NCI-H774 (cell line): ENCODE measurements around the gene OR8D1.

Source experiments
- DNase-seq: peaks from one replicate; lab custom pipeline; 2025; lab: John Stamatoyannopoulos, UW

OR8D1 gene

GRCh38 chr11:124313849-124314248 lies at the start of gene OR8D1:
Gene OR8D1, minus strand, starts transcription at chr11:124313949. Its CDS starts 3,183 bp downstream, at chr11:124310766.
- DNase-seq: no peak

DNA sequence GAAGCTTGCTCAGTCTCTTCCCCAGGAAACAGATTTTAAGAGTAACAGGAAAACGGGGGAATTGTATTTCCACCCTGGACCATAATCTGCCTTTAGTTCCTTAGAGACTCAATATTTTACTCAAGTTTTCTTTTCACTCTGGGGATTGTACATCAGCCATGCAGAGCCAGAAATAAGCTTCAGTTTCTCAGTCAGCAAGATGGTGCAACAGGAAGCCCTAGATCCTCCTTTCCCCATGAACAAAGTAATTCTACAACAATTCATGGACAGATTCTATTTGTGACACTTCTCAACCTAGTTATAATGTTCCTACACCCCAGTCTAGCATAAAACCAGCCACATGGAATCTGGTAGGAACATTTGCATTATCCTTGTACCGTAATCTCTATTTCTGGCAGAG lies 45.8 kb upstream of the OR8D1 start:
- DNase-seq: no peak

DNA sequence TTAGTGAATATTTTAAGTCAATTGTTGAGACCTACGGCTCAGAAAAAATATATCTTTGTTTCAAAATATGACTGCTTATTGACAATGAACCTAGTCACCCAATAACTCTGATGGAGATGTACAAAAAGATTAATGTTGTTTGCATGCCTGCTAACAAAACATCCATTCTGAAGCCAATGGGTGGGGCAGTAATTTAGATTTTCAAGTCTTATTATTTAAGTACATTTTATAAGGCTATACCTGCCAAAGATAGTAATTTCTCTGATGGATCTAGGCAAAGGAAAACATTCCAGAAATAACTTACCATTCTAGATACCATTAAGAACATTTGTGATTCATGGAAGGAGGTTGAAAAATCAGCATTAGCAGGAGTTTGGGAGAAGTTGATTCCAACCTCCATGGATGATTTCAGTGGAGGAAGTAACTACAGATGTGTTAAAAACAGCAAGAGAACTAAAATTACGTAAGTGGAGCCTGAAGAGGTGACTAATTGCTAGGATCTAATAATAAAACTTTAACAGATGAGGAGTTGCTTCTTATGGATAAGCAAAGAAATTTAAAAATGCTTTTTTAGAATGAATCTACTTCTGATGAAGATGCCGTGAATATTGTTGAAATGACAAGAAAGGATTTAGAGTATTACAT lies 32.7 kb upstream of the OR8D1 start:
- DNase-seq: no peak

DNA sequence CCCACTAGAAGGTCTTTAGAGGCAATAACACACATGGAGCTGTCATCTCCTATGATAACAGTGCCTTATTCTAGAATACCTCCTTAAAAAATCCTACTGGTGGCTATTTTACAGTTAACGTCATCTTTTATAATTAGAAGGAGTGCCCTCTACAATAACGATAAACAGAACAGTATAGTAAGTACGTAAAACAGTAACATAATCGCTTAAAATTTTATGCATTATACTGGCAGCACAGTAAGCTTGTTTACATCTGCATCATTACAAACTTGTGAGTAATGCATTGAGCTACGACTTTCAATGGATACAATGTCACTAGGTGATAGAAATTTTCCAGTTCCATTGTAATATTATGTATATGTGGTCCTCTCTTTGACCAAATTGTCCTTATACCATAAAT lies 30.6 kb upstream of the OR8D1 start:
- DNase-seq: no peak

- no peak for DNase-seq
These were observed 26.3 kb upstream of the OR8D1 start for GRCh38 chr11:124340142-124340447.

DNA sequence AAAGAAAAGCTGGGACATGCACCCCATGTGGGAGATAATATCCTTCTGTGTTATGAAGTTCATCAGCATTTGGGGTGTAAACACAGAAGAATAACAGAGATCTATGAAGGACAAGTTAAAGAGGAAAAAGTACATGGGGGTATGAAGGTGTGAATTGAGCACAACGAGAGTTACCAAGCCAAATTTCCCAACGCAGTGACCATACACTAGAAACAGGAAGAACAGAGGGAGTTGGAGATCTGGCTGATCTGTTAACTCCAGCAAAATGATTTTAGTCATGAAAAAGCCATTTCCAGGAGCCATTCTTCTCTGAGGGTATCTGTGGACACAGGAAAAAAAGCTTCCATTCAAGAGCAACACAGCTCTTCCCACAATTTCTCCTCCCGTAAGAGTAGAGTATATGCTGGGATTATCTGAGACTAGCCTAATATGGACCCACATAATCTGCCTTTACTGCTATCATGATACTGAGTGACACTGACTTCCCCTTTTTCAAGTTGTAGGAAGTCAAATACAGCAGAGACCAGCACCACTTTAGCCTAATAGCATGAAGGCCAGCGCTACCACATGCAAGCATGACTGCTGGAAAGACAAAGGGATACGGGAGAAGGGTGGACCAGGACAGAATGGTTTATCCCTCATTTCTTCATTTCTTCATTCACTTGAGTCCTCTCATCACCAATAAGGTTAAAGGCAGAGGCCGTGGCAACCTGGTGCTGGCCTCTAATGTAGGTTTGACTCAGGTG lies 25.8 kb upstream of the OR8D1 start:
- DNase-seq: no peak

GRCh38 chr11:124331873-124332272 lies 18.1 kb upstream of the OR8D1 start:
- DNase-seq: no peak

DNA sequence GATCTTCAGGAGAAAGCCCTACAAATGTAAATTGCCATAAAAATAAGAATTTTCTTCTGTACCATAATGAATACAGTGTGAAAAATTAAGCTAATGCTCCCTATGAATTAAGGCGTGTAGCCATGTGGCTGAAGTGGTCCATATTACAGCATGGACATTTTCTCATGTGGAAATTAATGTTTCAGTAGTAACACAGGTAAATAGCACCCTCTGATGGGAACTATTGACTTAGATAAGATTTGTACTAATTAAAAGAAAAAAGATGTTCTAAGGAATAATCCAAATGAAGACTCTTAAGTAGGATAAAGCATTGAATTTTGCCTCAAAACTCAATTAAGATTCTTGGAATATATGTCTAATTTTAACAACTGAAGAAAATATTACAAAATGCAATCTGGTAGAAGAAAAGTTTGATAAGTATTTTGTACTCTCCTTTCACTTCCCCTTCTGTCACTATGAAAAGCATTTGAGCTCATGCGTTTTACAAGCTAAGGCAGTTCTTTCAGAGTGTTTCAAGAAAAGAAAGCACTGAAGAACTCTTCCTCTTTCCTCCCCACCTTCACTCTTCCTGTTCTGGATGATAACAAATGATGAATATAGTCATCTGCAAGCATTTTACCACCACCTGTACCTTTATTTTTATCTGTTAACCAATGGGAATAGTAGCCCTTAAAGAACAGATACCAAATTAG lies 16.2 kb upstream of the OR8D1 start:
- DNase-seq: no peak

DNA sequence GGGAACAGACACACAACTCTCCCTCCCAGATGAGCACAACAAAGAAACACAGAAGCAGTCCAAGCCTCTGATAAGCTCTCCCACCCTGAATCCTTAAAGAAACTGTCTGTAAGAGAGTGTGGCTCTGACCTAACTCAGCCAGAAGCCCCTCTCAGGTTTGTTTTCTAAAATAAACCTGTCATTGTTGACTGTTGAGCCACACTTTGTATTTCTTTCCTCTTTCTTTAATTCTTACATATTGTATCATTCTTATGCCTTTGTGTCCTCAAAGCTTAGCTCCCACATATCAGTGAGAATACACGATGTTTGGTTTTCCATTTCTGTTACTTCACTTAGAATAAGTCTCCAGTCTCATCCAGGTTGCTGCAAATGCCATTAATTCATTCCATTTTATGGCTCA lies 14.0 kb upstream of the OR8D1 start:
- no peak for DNase-seq

GRCh38 chr11:124322356-124322755 lies 8.6 kb upstream of the OR8D1 start:
- DNase-seq: no peak

DNA sequence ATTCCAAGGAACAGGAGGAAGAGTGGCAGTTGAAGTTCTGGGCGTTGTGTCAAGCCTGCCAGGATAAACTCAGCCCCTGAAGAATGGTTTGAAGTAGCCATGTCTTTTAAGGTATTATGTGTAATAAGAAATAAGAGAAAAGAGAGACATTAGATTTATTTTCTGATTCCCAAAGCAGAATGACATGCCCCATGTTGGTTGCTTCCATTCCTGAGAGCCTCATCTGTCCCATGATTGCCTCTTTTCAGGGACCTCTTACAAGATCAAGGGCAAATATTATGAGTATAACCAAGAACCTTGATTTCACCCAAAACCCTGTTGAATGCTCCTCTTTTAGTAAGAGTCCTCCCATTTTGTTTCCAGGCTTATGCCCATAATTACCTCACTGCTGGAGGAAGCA lies 6.3 kb upstream of the OR8D1 start, which contains the start of gene OR8D2:
Gene OR8D2, minus strand, starts transcription at position 101 of the 400 bp plus-strand sequence. Its CDS starts 0 bp downstream, at position 101.
- no peak for DNase-seq

DNA sequence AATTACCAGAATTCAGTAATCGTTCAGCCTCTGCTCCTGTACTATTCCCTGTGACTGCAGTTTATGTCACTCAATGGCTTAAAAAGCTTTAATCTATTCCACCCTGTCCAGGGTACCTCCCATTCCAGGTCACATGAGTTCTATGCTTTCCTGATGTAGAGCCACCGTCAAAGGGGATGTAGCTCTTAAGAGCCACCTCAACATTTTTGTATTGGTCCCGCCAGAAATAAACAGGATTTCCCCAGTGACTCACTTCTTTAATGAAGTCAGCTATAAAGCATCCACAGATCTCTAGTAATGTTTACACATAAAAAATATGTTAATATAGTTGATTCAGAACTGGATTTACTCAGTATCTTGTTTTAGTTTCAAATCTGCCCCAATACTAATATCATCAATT lies 1.3 kb upstream of the OR8D1 start:
- no peak for DNase-seq

DNA sequence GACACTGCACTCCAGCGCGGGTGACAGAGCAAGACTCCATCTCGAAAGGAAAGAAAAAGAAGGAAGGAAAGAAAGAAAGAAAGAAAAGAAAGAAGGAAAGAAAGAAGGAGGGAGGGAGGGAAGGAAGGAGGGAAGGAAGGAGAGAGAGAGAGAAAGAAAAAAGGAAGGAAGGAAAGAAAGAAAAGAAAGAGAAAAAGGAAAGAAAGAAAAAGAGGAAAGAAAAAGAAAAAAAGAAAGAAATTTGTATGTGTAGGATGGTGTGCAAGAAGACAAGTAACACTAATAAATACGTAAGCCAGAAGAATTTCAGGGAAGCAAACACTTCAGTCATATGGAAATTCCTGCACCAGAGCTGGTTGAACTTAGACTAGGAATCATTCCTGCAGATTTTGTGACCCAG lies 618 bp downstream of the OR8D1 start:
- DNase-seq: no peak

DNA sequence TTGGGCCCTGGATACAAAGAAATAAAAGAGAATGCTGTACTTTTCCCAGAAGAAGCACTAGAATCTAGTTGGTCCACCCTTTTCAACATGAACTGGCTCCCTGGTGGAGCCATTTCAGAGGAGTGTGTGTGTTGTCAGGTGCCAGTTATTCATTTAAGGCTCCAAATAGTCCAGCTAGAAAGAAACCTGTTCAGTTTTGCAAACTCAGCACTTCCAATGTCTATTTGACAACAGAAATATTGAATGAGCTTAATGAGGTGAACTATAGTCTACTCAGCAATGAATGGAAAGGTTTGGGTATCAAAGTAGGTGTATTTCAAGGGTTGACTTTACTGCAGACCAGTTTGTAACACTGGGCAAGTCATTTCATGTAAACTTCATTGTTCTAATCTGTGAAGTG lies 2.1 kb downstream of the OR8D1 start:
- DNase-seq: no peak

- DNase-seq: no peak
These were observed 2.5 kb downstream of the OR8D1 start for GRCh38 chr11:124311269-124311668.

DNA sequence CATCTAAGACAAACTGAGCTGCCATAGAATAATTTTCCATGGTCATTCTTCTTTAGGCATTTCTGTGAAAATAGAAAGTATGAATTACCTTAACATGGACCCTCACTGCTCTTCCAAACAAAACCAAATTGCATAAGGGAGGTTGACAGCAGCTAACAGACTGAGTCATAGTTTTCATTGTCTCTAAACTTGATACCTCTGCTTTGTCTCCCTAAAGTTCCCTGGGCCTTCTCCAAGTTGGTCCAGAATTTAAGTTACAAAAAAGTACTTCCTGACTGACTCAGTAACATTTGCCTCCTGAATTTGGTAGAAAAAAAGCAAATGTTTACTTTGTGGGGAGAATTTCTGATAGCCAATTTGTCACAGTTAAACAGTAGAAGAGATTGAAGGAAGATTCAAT lies 3.0 kb downstream of the OR8D1 start:
- no peak for DNase-seq

DNA sequence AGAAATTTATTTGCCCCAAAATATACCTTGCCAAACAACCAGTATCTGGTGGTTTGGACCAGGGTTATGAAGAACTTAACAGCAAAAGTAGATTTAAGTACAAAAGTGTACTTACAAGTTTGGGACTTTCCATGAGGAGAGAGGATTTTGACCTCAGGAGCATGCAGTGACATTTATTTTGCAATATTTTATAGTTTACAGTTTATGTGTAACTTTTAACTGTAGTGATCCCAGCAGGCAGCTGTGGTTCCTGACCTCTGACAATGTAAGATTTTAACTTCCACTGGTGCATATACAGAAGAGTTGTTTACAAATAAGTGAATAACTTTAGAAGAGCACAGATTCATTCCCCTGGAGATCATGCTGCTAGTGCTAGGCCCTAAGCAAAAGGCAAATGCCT lies 6.7 kb downstream of the OR8D1 start:
- DNase-seq: no peak

- no peak for DNase-seq
These were observed 11.2 kb downstream of the OR8D1 start for GRCh38 chr11:124302347-124303125.

DNA sequence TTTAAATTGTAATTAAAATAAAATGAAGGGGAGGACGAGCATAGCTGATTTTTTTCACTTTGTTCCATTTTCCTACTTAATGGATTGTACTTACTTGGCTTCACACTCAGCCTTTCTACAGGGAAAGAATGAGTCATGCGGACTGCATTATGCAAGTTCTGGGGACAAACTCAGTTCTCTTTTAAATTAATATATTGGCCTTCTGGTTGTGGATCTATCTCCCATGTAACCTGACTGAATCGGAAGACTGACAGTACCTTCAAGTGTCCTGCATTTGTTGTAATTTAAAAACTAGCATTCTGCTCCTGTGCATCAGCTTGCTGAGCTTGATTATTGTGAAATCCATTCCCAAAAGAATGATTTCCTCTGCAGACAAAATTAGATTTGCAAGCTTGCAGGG lies 12.2 kb downstream of the OR8D1 start:
- DNase-seq: no peak

GRCh38 chr11:124297921-124298320 lies 15.8 kb downstream of the OR8D1 start:
- no peak for DNase-seq

GRCh38 chr11:124296016-124296415 lies 17.7 kb downstream of the OR8D1 start:
- no peak for DNase-seq

DNA sequence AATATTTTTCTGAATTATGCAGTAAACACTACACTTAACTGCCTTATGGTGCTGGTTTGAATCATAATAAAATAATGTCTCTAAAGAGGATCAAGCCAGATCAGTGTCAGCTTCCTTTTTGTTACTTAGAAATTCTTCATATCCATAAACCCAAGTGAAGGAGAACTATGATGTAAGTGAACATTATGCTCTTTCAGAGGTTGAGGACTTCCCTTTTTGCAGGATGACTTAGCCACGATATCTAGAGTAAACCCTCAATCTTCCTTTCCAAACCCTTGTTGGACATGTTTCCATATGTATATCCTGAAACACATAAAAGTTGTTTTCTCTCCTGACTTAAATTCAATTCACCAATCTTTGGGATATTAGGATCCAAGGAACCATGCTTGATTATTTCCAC lies 19.1 kb downstream of the OR8D1 start:
- no peak for DNase-seq
